ENCODE measurements around the gene SDR42E1. TPM values are rescaled to one million over a fixed set of nuclear protein-coding genes. Genes with fewer than 3 reads are reported as not detected.

SDR42E1 gene
- total and polyA plus RNA-seq, 2 of the 8 experiments (the other 6 are each of a cell fraction or from before 2014, with no cell fraction given), result 0.03 TPM; not detected in 1

GRCh38 chr16:82047787-82048186, 36.5 kb upstream of the SDR42E1 start:
- Histone ChIP-seq H2BK20ac (ENCODE audit: low read length) (no peak overlapping the region), H4K91ac (replicated peaks; ENCODE audit: insufficient read length, low read length) (no peak overlapping the region), H4K20me1 (replicated peaks in 1 of 2; ENCODE audit: control insufficient read depth in 1 of 2, insufficient read depth in 2 of 2, low read length in 2 of 2) (no peaks in the 10 kb centered on the region), H2BK120ac (replicated peaks; ENCODE audit: low read depth, low read length) (no peak overlapping the region), H3K4me3 (ENCODE audit: extremely low read depth in 1 of 4, insufficient read depth in 2 of 4, low read depth in 3 of 4, low read length in 4 of 4) (no peak overlapping the region), H2BK15ac (ENCODE audit: low read length) (no peak overlapping the region), H3K4me1 (replicated peaks in 1 of 4; ENCODE audit: control insufficient read depth in 3 of 4, insufficient read depth in 4 of 4, low read length in 3 of 4) (no peaks in the 10 kb centered on the region), H3K27ac (ENCODE audit: low read depth, low read length) (no peak overlapping the region), H2AK5ac (ENCODE audit: low read depth, low read length) (no peak overlapping the region), H3K27me3 (replicated peaks in 1 of 4; ENCODE audit: control insufficient read depth in 3 of 4, extremely low read depth in 1 of 4, insufficient read depth in 3 of 4, low read length in 3 of 4) (no peaks in the 10 kb centered on the region), H3K23ac (ENCODE audit: insufficient read length) (no peak overlapping the region), H3K23me2 (ENCODE audit: low read depth, low read length) (no peaks in the 10 kb centered on the region; the same call in 1 of the 2 replicates), H2BK12ac (ENCODE audit: low read depth, low read length) (no peak overlapping the region), H3K9ac (replicated peaks in 1 of 4; ENCODE audit: extremely low read depth in 1 of 4, low read depth in 3 of 4, low read length in 3 of 4) (no peak overlapping the region), H3K79me1 (ENCODE audit: low read depth, low read length) (no peaks in the 10 kb centered on the region), H3K4ac (replicated peaks; ENCODE audit: insufficient read length, low read depth, low read length) (no peak overlapping the region), H3K4me2 (ENCODE audit: insufficient read depth in 1 of 2, low read depth in 2 of 2, low read length in 2 of 2) (no peak overlapping the region), H3K9me3 (ENCODE audit: insufficient read depth in 2 of 2, low read depth in 1 of 2, low read length in 1 of 2) (no peaks in the 10 kb centered on the region), H3K56ac (replicated peaks; ENCODE audit: insufficient read length, low read depth, low read length) (no peak overlapping the region), H3K18ac (ENCODE audit: extremely low read depth, low read length) (no peak overlapping the region), H4K5ac (ENCODE audit: insufficient read length, low read depth, low read length) (no peak overlapping the region), H2BK5ac (ENCODE audit: low read depth, low read length) (no peak overlapping the region), H3K36me3 (ENCODE audit: control insufficient read depth in 2 of 4, insufficient read depth in 4 of 4, low read length in 3 of 4) (no peaks in the 10 kb centered on the region), H3K79me2 (ENCODE audit: control insufficient read depth in 1 of 2, insufficient read depth in 2 of 2, low read length in 2 of 2) (no peaks in the 10 kb centered on the region), H4K8ac (ENCODE audit: extremely low read depth, insufficient read depth, low read length) (no peak overlapping the region), H2AFZ (ENCODE audit: low read length) (no peak overlapping the region), H3K14ac (ENCODE audit: insufficient read length) (no peak overlapping the region)
- POLR2A ChIA-PET (ENCODE audit: partially characterized antibody), result no interaction called here
- no peak for FAIRE-seq
- CTCF ChIA-PET (ENCODE audit: partially characterized antibody), result interaction anchor here (1.2 to 1.8 kb wide), 5 partner anchors 8 to 51 kb away, joined by 4 to 10 read pairs (median 5); partner anchors contain the start of gene HSD17B2
- 80% methylated on average over 2 of the region's 2 CpGs; no CpG with 5 or more reads in 1 of the 2 experiments for WGBS, 2 experiments (ENCODE audit: extremely low coverage in 1 of 2, insufficient coverage in 1 of 2, insufficient read length in 1 of 2, insufficient replicate concordance in 2 of 2, low coverage in 1 of 2, low lambda C conversion rate in 2 of 2, missing lambda C conversion rate in 1 of 2)
- no peak for DNase-seq (ENCODE audit: low read depth in 1 of 2, low spot score in 2 of 2)
- TF ChIP-seq ATF2 (IDR thresholded peaks at IDR 0.05; ENCODE audit: low read length) (no peak), RNF2 (IDR thresholded peaks at IDR 0.05; ENCODE audit: borderline replicate concordance, low read depth, low read length, missing control alignments, poor library complexity, severe bottlenecking) (no peak), E2F6 (IDR thresholded peaks at IDR 0.05) (no peak), SRF (IDR thresholded peaks at IDR 0.05; ENCODE audit: low read depth, low read length) (no peak), POLR2AphosphoS5 (IDR thresholded peaks at IDR 0.05; ENCODE audit: low read depth, low read length) (no peak), POLR2A (IDR thresholded peaks at IDR 0.05; ENCODE audit: control extremely low read depth in 1 of 2, low read depth in 2 of 2, low read length in 2 of 2) (no peak), CTCF (IDR thresholded peaks at IDR 0.05; ENCODE audit: control extremely low read depth in 1 of 3, insufficient read depth in 1 of 3, low read depth in 1 of 3, low read length in 3 of 3) (no peak), TEAD4 (IDR thresholded peaks at IDR 0.05; ENCODE audit: low read depth, low read length) (no peak), SP1 (IDR thresholded peaks at IDR 0.05; ENCODE audit: low read depth, low read length) (no peak)

Data from H1 (cell line).